ENCODE results near the gene MCEMP1. TPM values are rescaled to one million over a fixed set of nuclear protein-coding genes. Genes with fewer than 3 reads are reported as not detected.
"Not testable (repeated sequence)": the region's sequence is repeated elsewhere in the genome, so short reads cannot be mapped to it uniquely, and the experiment has no call there.

MCEMP1 gene
- total RNA-seq, 1 experiment from 2014 or later: 4.0 TPM

DNA sequence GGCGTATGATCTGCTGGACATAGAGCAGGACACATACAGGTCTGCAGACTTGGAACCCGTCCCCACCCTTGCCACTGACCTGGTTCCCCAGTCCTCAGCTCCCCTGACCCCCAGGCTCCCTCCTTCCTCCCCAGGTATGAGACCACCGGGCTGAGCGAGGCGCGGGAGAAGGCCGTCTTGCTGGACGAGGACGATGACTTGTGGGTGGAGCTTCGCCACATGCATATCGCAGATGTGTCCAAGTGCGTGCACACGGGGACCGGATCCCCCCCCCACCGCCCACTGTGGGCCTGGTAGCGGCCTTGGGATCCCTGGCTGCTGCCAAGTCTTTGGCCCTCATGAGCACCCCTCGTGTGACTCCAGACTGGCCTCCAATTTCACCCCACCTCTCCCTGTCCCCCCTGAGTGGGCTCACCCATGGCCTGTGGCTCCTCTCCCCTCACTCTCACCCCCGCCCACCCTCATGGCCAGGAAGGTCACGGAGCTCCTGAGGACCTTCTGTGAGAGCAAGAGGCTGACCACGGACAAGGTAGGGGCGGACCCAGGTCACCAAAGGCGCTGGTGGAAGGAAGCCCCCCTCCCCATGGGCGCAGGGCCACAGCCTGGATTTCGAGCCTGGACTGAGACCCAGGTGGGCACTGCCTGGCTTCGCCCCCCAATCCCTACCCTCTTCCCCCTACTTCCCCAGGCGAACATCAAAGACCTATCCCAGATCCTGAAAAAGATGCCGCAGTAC, 34.4 kb upstream of the MCEMP1 start:
- intact Hi-C loops (cut with micrococcal nuclease; ENCODE audit: unreplicated experiment): no loop called here
- Histone ChIP-seq H3K4me3 (ENCODE audit: low read depth, low read length, poor library complexity, severe bottlenecking) (no peak overlapping the region), H3K9me3 (ENCODE audit: low read depth, low read length, poor library complexity, severe bottlenecking) (no peaks in the 10 kb centered on the region), H3K27me3 (replicated peaks; ENCODE audit: insufficient read depth, low read depth, low read length, poor library complexity) (no peaks in the 10 kb centered on the region), H3K27ac (ENCODE audit: low read depth, low read length, poor library complexity, severe bottlenecking) (no peak overlapping the region), H3K4me1 (ENCODE audit: insufficient read depth, low read length, poor library complexity, severe bottlenecking) (no peaks in the 10 kb centered on the region), H3K36me3 (ENCODE audit: insufficient read depth, low read length, poor library complexity, severe bottlenecking) (no peaks in the 10 kb centered on the region)
- BruUV-seq (replicated peaks): no TSS peak
- TF ChIP-seq, protein P1, sequence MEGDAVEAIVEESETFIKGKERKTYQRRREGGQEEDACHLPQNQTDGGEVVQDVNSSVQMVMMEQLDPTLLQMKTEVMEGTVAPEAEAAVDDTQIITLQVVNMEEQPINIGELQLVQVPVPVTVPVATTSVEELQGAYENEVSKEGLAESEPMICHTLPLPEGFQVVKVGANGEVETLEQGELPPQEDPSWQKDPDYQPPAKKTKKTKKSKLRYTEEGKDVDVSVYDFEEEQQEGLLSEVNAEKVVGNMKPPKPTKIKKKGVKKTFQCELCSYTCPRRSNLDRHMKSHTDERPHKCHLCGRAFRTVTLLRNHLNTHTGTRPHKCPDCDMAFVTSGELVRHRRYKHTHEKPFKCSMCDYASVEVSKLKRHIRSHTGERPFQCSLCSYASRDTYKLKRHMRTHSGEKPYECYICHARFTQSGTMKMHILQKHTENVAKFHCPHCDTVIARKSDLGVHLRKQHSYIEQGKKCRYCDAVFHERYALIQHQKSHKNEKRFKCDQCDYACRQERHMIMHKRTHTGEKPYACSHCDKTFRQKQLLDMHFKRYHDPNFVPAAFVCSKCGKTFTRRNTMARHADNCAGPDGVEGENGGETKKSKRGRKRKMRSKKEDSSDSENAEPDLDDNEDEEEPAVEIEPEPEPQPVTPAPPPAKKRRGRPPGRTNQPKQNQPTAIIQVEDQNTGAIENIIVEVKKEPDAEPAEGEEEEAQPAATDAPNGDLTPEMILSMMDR (conservative IDR thresholded peaks at IDR 0.05; ENCODE audit: low read depth, low read length): no peak
- no peak for TF ChIP-seq EZH2 (IDR thresholded peaks at IDR 0.05; ENCODE audit: borderline replicate concordance, low read depth, low read length, poor library complexity, severe bottlenecking)
- no peak for DNase-seq (ENCODE audit: low spot score)
- CTCF ChIA-PET: interaction anchor here (0.5 to 0.8 kb wide), 3 partner anchors 15 to 77 kb away, joined by 3 to 4 read pairs (median 3); partner anchors contain the start of gene TRAPPC5
- POLR2A ChIA-PET (ENCODE audit: low non-redundant PET): no interaction called here

DNA sequence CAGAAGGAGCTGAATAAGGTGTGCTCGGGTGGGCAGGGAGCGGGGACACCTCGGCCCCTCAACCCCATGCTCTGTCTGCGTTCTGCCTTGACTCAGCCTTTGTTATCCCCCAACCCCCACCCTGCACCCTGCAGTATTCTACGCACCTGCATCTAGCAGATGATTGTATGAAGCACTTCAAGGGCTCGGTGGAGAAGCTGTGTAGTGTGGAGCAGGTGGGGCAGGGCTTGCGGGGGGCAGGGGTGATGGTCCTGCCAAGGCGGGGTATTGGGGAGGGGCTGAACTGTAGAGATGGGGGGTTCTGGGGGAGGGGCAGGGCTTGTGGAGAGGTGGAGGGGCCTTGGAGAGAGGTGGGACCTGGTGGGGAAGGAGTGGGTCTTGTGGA, 33.9 kb upstream of the MCEMP1 start:
- Histone ChIP-seq H3K4me1 (ENCODE audit: insufficient read depth, low read length, poor library complexity, severe bottlenecking) (no peaks in the 10 kb centered on the region), H3K27me3 (replicated peaks; ENCODE audit: insufficient read depth, low read depth, low read length, poor library complexity) (no peaks in the 10 kb centered on the region), H3K27ac (ENCODE audit: low read depth, low read length, poor library complexity, severe bottlenecking) (no peak overlapping the region), H3K36me3 (ENCODE audit: insufficient read depth, low read length, poor library complexity, severe bottlenecking) (no peaks in the 10 kb centered on the region), H3K4me3 (ENCODE audit: low read depth, low read length, poor library complexity, severe bottlenecking) (no peak overlapping the region), H3K9me3 (ENCODE audit: low read depth, low read length, poor library complexity, severe bottlenecking) (no peaks in the 10 kb centered on the region)
- DNase-seq (ENCODE audit: low spot score): no peak
- no TSS peak for BruUV-seq (replicated peaks)
- intact Hi-C loops (cut with micrococcal nuclease; ENCODE audit: unreplicated experiment): no loop called here
- ChIA-PET CTCF (interaction anchor here (0.6 kb wide), 1 partner anchor 78 kb away, joined by 3 read pairs; no protein-coding TSS in a partner anchor), POLR2A (ENCODE audit: low non-redundant PET) (no interaction called here)
- TF ChIP-seq EZH2 (IDR thresholded peaks at IDR 0.05; ENCODE audit: borderline replicate concordance, low read depth, low read length, poor library complexity, severe bottlenecking): no peak
- TF ChIP-seq, protein P1 (conservative IDR thresholded peaks at IDR 0.05; ENCODE audit: low read depth, low read length): no peak

DNA sequence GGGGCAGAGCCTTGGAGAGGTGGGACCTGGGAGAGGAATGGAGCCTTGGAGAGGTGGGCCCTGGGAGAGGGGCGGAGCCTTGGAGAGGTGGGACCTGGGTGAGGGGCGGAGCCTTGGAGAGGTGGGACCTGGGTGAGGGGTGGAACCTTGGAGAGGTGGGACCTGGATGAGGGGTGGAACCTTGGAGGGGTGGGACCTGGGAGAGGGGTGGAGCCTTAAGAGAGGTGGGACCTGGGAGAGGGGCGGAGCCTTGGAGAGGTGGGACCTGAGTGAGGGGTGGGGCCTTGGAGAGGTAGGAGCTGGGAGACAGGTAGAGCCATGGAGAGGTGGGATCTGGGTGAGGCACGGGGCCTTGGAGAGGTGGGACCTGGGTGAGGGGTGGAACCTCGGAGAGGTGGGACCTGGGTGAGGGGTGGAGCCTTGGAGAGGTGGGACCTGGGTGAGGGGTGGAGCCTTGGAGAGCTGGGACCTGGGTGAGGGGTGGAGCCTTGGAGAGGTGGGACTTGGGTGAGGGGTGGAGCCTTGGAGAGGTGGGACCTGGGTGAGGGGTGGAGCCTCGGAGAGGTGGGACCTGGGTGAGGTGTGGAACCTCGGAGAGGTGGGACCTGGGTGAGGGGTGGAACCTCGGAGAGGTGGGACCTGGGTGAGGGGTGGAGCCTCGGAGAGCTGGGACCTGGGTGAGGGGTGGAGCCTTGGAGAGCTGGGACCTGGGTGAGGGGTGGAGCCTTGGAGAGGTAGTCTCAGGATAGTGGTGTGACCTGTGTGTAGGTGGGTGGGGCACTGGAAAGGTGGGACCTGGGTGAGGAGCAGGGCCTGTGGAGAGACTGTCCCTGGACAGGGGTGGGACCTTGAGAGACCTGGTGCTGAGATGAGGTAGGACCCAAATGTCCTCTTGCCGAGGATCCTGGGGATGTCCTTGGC, 33.0 kb upstream of the MCEMP1 start:
- H3K27ac ChIP-seq (ENCODE audit: low read depth, low read length, poor library complexity, severe bottlenecking); H3K4me3 ChIP-seq (ENCODE audit: low read depth, low read length, poor library complexity, severe bottlenecking); H3K4me1 ChIP-seq (ENCODE audit: insufficient read depth, low read length, poor library complexity, severe bottlenecking); H3K9me3 ChIP-seq (ENCODE audit: low read depth, low read length, poor library complexity, severe bottlenecking); intact Hi-C loops (cut with micrococcal nuclease; ENCODE audit: unreplicated experiment); H3K36me3 ChIP-seq (ENCODE audit: insufficient read depth, low read length, poor library complexity, severe bottlenecking); H3K27me3 ChIP-seq (replicated peaks; ENCODE audit: insufficient read depth, low read depth, low read length, poor library complexity); BruUV-seq (replicated peaks): not testable (repeated sequence)
- CTCF ChIA-PET: interaction anchor here (1.3 kb wide), 1 partner anchor 75 kb away, joined by 4 read pairs; no protein-coding TSS in a partner anchor
- POLR2A ChIA-PET (ENCODE audit: low non-redundant PET): interaction anchor here (0.6 kb wide), 1 partner anchor 14 kb away, joined by 3 read pairs; the partner anchor contains the start of genes PET100 and XAB2
- DNase-seq (ENCODE audit: low spot score): peak; percentile 33

Measured in A673 (cell line).